Thyroid gland (tissue), 4 donors: ENCODE results near the gene SLCO2A1. TPM values are rescaled to one million over a fixed set of nuclear protein-coding genes. Genes with fewer than 3 reads are reported as not detected.
A peak's percentile ranks its signal among the peaks of the same experiment; 100 is the strongest.

Source experiments
- DNase-seq, 2 donors: peaks; one replicate each; pipeline ENCODE4 v3.0.0-alpha.2; 2019
- H3K27ac ChIP-seq, 3 donors: fragments of 200-600 bp; sonication (generic); 1 replicate in 2 of 3; 2 replicates in 1 of 3; pipeline ENCODE4 v1.5.1; 2016 to 2019; ENCODE audit warnings: mild to moderate bottlenecking in 1 of 3, moderate library complexity in 1 of 3
- H3K27me3 ChIP-seq: fragments of 200-600 bp; sonication (generic); one replicate; pipeline ENCODE4 v1.5.1; 2019
- H3K36me3 ChIP-seq, 2 donors: fragments of 200-600 bp; sonication (generic); one replicate each; pipeline ENCODE4 v1.5.1; 2016 to 2019
- H3K4me1 ChIP-seq, 2 donors: fragments of 200-600 bp; sonication (generic); one replicate each; pipeline ENCODE4 v1.5.1; 2017 to 2019
- H3K4me3 ChIP-seq, 3 donors: fragments of 200-600 bp; sonication (generic); replicated peaks in 1 of 3; 1 replicate in 2 of 3; 2 replicates in 1 of 3; pipeline ENCODE4 v1.5.1; 2016; ENCODE audit warnings: mild to moderate bottlenecking in 1 of 3
- H3K9me3 ChIP-seq: fragments of 200-600 bp; sonication (generic); one replicate; pipeline ENCODE4 v1.5.1; 2017
- POLR2A ChIP-seq, 2 donors: fragments of 450-650 bp; IDR thresholded peaks; one replicate each; pipeline ENCODE4 v1.6.1; 2017; ENCODE audit warnings: antibody characterized with exemption in 2 of 2, mild to moderate bottlenecking in 2 of 2, moderate library complexity in 1 of 2
- WGBS, 2 donors: methylation state at CpG; one replicate each; pipeline ENCODE4 v1.1.5; 2017; 5-methylcytosine and 5-hydroxymethylcytosine counted together
- intact Hi-C: fragments of 100-400 bp; cut with DNase I; formaldehyde crosslinking; loops from one replicate; pipeline ENCODE4 v1.15.1; 2023
- total RNA-seq, 4 donors: library from RNA; depleted of rRNA; stranded (reverse); fragments of >200 nt; gene quantifications; one replicate each; pipeline ENCODE4 v1.2.3, GENCODE V29; 2016
- TF ChIP-seq, protein P1 (sequence below), 6 experiments: fragments of 200-600 bp in 3 of 6; fragments of 450-650 bp in 3 of 6; sonication (generic) in 3 of 6; IDR thresholded peaks; one replicate each; pipeline ENCODE4 v1.5.1; 2016 to 2019; ENCODE audit warnings: antibody characterized with exemption in 6 of 6, mild to moderate bottlenecking in 2 of 6, inconsistent platforms in 1 of 6, moderate library complexity in 1 of 6

SLCO2A1 gene
- total RNA-seq, 4 donors from 2014 or later: 26.0 to 76.6 (median 41.0) TPM

DNA sequence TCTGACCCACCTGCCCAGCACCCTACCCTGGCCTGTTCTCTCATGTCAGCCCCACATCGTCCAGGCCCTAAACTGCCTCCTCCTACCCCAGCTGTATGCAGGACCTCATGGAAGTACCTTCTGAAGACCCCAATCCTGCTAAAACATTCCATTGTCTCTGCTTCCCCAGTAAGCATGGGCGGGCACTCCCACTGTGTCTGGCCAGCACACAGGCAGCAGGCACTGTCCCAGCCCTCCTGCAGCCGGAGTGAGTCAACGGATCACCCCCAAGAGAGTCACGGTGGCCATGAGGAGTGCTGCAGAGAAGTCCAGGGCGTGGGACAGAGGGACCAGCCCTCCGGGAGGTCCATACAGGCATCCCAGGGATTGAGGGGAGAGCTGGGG lies 36.4 kb upstream of the SLCO2A1 start:
- no peaks in the 10 kb centered on the region for H3K27me3 ChIP-seq
- DNase-seq: no peak
- no peak for TF ChIP-seq POLR2A (IDR thresholded peaks at IDR 0.05)
- TF ChIP-seq, protein P1, sequence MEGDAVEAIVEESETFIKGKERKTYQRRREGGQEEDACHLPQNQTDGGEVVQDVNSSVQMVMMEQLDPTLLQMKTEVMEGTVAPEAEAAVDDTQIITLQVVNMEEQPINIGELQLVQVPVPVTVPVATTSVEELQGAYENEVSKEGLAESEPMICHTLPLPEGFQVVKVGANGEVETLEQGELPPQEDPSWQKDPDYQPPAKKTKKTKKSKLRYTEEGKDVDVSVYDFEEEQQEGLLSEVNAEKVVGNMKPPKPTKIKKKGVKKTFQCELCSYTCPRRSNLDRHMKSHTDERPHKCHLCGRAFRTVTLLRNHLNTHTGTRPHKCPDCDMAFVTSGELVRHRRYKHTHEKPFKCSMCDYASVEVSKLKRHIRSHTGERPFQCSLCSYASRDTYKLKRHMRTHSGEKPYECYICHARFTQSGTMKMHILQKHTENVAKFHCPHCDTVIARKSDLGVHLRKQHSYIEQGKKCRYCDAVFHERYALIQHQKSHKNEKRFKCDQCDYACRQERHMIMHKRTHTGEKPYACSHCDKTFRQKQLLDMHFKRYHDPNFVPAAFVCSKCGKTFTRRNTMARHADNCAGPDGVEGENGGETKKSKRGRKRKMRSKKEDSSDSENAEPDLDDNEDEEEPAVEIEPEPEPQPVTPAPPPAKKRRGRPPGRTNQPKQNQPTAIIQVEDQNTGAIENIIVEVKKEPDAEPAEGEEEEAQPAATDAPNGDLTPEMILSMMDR (IDR thresholded peaks at IDR 0.05): no peak
- H3K36me3 ChIP-seq: no peaks in the 10 kb centered on the region
- intact Hi-C loops: no loop called here
- 74 to 87% methylated on average over 7 of the region's 7 CpGs for WGBS, 2 donors
- no peak overlapping the region for H3K4me3 ChIP-seq
- no peaks in the 10 kb centered on the region for H3K9me3 ChIP-seq
- H3K4me1 ChIP-seq: peaks cover 0 to 15% of the 10 kb centered on the region in 2 donors
- peak overlapping the region in 2 of 3 donors; percentile 5 to 38 for H3K27ac ChIP-seq

- TF ChIP-seq POLR2A (IDR thresholded peaks at IDR 0.05): no peak
- TF ChIP-seq, protein P1 (IDR thresholded peaks at IDR 0.05): no peak
These were observed 35.8 kb upstream of the SLCO2A1 start for GRCh38 chr3:134065252-134066157.

DNA sequence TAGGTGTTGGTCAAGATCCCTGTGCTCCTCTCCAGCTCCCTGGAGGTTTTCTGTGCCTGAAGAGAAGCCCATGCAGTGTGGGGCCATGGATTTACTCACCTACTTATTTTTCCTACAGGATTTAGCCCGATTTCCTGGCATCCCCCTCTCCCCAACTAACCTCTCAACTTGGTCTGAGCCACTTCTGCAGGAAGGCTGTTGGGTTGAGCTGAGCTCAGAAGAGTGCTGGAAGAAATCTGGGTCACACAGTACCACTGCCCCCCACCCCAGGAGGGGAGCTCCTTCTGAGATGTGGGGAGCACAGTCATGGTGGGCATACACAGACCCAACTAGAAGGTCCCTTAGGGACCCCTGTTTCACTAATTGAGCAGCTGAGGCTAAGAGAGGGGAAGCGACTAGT lies 34.4 kb upstream of the SLCO2A1 start:
- intact Hi-C loops: no loop called here
- Histone ChIP-seq H3K4me3 (no peak overlapping the region), H3K27ac (no peak overlapping the region), H3K9me3 (no peaks in the 10 kb centered on the region), H3K4me1 (peaks cover 17 to 36% of the 10 kb centered on the region in 2 donors), H3K36me3 (no peaks in the 10 kb centered on the region), H3K27me3 (no peaks in the 10 kb centered on the region)
- DNase-seq: no peak
- TF ChIP-seq, protein P1 (IDR thresholded peaks at IDR 0.05): no peak
- no peak for TF ChIP-seq POLR2A (IDR thresholded peaks at IDR 0.05)
- 82 to 93% methylated on average over 2 of the region's 2 CpGs for WGBS, 2 donors

More at GRCh38 chr3:134065252-134066157, 35.8 kb upstream of the SLCO2A1 start:
- Histone ChIP-seq H3K27me3 (no peaks in the 10 kb centered on the region), H3K4me3 (no peak overlapping the region), H3K27ac (peak overlapping the region in 1 of 3 donors; percentile 38), H3K9me3 (no peaks in the 10 kb centered on the region), H3K4me1 (peaks cover 2 to 22% of the 10 kb centered on the region in 2 donors), H3K36me3 (no peaks in the 10 kb centered on the region)
- intact Hi-C loops: no loop called here
- DNase-seq: no peak
- 77 to 79% methylated on average over 9 of the region's 9 CpGs for WGBS, 2 donors

GRCh38 chr3:134061401-134061800 lies 31.7 kb upstream of the SLCO2A1 start:
- Histone ChIP-seq H3K9me3 (no peaks in the 10 kb centered on the region), H3K27ac (no peak overlapping the region), H3K36me3 (no peaks in the 10 kb centered on the region), H3K27me3 (no peaks in the 10 kb centered on the region), H3K4me1 (peaks cover 42 to 57% of the 10 kb centered on the region in 2 donors), H3K4me3 (no peak overlapping the region)
- TF ChIP-seq, protein P1 (IDR thresholded peaks at IDR 0.05): no peak
- TF ChIP-seq POLR2A (IDR thresholded peaks at IDR 0.05): no peak
- intact Hi-C loops: no loop called here
- no peak for DNase-seq
- 83 to 93% methylated on average over 7 of the region's 7 CpGs for WGBS, 2 donors
